Adipocyte (in vitro differentiated cells): ENCODE data around the gene FARSA.

Source experiments
- DNase-seq: peaks from one replicate; pipeline ENCODE4 v3.0.0-alpha.2; 2015; ENCODE audit warnings: low read depth
- H3K27me3 ChIP-seq: replicated peaks from 2 replicates; pipeline ENCODE4 v1.7.0; 2013; ENCODE audit warnings: mild to moderate bottlenecking, low read length, moderate library complexity; ENCODE audit not compliant: control insufficient read depth, insufficient read depth
- H3K36me3 ChIP-seq: 2 replicates; pipeline ENCODE4 v1.7.0; 2013; ENCODE audit warnings: low read length, mild to moderate bottlenecking, moderate library complexity; ENCODE audit not compliant: control insufficient read depth, insufficient read depth, severe bottlenecking
- H3K4me1 ChIP-seq: 2 replicates; pipeline ENCODE4 v1.7.0; 2013; ENCODE audit warnings: mild to moderate bottlenecking, low read length, moderate library complexity; ENCODE audit not compliant: control insufficient read depth, insufficient read depth
- H3K4me3 ChIP-seq: 2 replicates; pipeline ENCODE4 v1.7.0; 2013; ENCODE audit warnings: mild to moderate bottlenecking, low read length, moderate library complexity
- H3K9ac ChIP-seq: 2 replicates; pipeline ENCODE4 v1.7.0; 2013; ENCODE audit warnings: mild to moderate bottlenecking, low read length, moderate library complexity
- H3K9me3 ChIP-seq: 2 replicates; pipeline ENCODE4 v1.7.0; 2013; ENCODE audit warnings: mild to moderate bottlenecking, low read length, moderate library complexity; ENCODE audit not compliant: control insufficient read depth

The FARSA gene

GRCh38 chr19:12944104-12944674, 10.7 kb upstream of the FARSA start:
- H3K4me1 ChIP-seq = peaks cover 43% of the 10 kb centered on the region
- no peak overlapping the region for H3K4me3 ChIP-seq
- no peaks in the 10 kb centered on the region for H3K27me3 ChIP-seq
- no peaks in the 10 kb centered on the region for H3K9me3 ChIP-seq
- H3K36me3 ChIP-seq = peaks cover 74% of the 10 kb centered on the region
- no peak for DNase-seq
- H3K9ac ChIP-seq = no peak overlapping the region

DNA sequence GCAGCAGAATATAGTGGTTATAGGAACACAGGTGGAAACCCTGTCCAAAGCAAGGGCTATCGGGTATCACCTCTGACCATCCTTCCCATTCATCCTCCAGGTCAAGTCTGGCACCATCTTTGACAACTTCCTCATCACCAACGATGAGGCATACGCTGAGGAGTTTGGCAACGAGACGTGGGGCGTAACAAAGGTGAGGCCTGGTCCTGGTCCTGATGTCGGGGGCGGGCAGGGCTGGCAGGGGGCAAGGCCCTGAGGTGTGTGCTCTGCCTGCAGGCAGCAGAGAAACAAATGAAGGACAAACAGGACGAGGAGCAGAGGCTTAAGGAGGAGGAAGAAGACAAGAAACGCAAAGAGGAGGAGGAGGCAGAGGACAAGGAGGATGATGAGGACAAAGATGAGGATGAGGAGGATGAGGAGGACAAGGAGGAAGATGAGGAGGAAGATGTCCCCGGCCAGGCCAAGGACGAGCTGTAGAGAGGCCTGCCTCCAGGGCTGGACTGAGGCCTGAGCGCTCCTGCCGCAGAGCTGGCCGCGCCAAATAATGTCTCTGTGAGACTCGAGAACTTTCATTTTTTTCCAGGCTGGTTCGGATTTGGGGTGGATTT, 10.0 kb upstream of the FARSA start:
- H3K9me3 ChIP-seq = no peaks in the 10 kb centered on the region
- no peaks in the 10 kb centered on the region for H3K27me3 ChIP-seq
- peaks cover 70% of the 10 kb centered on the region for H3K36me3 ChIP-seq
- H3K4me1 ChIP-seq = peaks cover 43% of the 10 kb centered on the region
- DNase-seq = no peak
- no peak overlapping the region for H3K4me3 ChIP-seq
- no peak overlapping the region for H3K9ac ChIP-seq

DNA sequence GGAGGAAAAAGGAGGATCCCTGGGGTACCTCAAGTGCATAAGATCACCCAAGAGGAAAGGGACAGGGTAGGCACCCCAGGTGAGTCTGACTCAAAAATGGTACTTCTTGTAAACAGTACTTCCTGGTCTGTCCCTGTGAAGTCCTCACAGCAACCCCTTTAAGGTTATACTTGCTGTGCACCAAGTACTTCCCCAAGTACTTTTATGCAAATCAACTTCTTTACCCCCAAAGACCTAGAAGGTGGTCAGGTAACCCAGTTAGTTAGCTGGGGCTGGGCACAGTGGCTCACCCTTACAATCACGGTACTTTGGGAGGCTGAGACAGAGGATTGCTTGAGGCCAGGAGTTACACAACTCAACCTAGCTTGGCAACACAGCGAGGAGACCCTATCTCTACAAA, 7.4 kb upstream of the FARSA start:
- Histone ChIP-seq H3K4me1 (peaks cover 34% of the 10 kb centered on the region), H3K4me3 (peak overlapping the region; percentile 97), H3K9ac (peak overlapping the region; percentile 99), H3K36me3 (peaks cover 59% of the 10 kb centered on the region), H3K27me3 (no peaks in the 10 kb centered on the region), H3K9me3 (no peaks in the 10 kb centered on the region)
- DNase-seq = no peak

DNA sequence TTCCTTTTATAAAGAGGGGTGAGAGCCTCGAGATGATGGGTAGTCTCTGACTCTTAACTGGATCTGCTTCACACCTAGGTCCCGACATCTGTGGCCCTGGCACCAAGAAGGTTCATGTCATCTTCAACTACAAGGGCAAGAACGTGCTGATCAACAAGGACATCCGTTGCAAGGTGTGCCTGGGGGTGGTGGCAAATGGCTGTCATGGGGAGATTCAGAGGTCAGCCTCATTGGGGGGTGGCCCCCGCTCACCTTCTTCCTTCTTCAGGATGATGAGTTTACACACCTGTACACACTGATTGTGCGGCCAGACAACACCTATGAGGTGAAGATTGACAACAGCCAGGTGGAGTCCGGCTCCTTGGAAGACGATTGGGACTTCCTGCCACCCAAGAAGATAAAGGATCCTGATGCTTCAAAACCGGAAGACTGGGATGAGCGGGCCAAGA, 6.5 kb upstream of the FARSA start:
- Histone ChIP-seq H3K4me1 (peaks cover 34% of the 10 kb centered on the region), H3K4me3 (peak overlapping the region; percentile 97), H3K9ac (peak overlapping the region; percentile 99), H3K36me3 (peaks cover 59% of the 10 kb centered on the region), H3K27me3 (no peaks in the 10 kb centered on the region), H3K9me3 (no peaks in the 10 kb centered on the region)
- no peak for DNase-seq

GRCh38 chr19:12938779-12939601, 5.5 kb upstream of the FARSA start:
- Histone ChIP-seq H3K4me1 (peaks cover 35% of the 10 kb centered on the region), H3K36me3 (peaks cover 49% of the 10 kb centered on the region), H3K27me3 (no peaks in the 10 kb centered on the region), H3K9ac (peak overlapping the region; percentile 99), H3K4me3 (peak overlapping the region; percentile 97), H3K9me3 (no peaks in the 10 kb centered on the region)
- peak; percentile 81 for DNase-seq

- H3K27me3 ChIP-seq = no peaks in the 10 kb centered on the region
- H3K9me3 ChIP-seq = no peaks in the 10 kb centered on the region
- peak; percentile 99 for DNase-seq
Observed at GRCh38 chr19:12937927-12938778, 4.6 kb upstream of the FARSA start, which contains the start of gene CALR. TSS of gene CALR (plus strand) at chr19:12938609. CDS start at chr19:12938680, 71 bp downstream.

DNA sequence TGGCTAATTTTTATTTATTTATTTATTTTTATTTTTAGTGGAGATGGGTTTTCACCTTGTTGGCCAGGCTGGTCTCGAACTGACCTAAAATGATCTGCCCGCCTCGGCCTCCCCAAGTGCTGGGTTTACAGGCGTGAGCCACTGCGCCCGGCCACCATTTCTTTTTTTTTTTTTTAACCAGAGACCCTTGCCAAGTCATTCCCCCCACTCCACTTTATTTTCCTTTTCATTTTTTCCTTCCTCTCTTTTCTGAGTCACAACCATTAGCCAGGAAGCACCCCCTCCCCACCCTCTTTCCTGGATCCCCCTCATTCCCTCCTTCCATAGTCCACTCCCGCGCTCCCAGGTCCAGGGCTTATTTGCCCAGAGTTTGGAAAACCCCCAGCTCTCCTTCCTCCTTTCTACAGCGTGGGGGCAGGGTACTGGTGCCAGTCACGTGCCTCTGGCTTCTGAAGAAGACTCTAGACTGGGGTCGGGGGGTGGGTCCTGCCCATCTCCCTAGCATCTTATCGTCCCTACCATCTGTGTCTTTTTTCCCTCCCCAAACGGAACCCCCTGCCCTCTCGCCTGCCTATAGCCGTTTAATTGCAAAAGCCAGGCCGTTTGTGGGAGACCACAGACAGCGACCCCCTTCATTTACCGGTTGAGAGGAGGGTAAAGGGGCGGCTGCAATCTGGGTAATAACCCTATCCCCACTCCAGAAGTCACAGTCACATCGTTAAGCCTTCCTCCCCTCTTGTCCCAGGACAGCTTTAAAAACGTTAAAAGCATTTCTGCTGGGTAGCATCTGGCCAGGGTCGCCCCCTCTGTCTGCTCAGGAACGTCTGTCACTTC, 3.8 kb upstream of the FARSA start:
- Histone ChIP-seq H3K9me3 (no peaks in the 10 kb centered on the region), H3K27me3 (no peaks in the 10 kb centered on the region), H3K4me1 (peaks cover 38% of the 10 kb centered on the region), H3K4me3 (peak overlapping the region; percentile 97), H3K9ac (peak overlapping the region; percentile 99), H3K36me3 (peaks cover 33% of the 10 kb centered on the region)
- DNase-seq = no peak

More at GRCh38 chr19:12937927-12938778, 4.6 kb upstream of the FARSA start, which contains the start of gene CALR:
- Histone ChIP-seq H3K4me1 (peaks cover 38% of the 10 kb centered on the region), H3K36me3 (peaks cover 41% of the 10 kb centered on the region), H3K9ac (peak within 1 kb of the TSS; percentile 99), H3K4me3 (peak within 1 kb of the TSS; percentile 97)

DNA sequence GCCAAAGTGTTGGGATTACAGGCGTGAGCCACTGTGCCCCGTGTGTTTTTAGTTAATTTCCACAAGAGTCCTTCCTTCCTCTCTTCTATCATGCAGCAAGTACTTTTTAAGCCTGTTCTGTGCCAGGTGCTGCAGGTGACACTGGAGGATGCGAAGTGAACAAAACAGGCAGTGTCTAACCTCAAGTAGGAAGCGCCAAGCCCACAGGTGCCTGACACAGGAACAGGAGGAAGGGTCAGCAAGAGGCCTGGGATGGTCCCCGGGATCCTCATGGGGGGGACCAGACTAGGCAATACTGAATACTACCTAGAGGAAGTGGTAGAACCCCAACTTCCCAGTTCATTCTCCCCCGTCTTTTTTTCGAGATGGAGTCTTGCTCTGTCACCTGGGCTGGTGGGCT, 3.1 kb upstream of the FARSA start:
- Histone ChIP-seq H3K4me3 (no peak overlapping the region), H3K9me3 (no peaks in the 10 kb centered on the region), H3K36me3 (peaks cover 26% of the 10 kb centered on the region), H3K9ac (no peak overlapping the region), H3K4me1 (peaks cover 39% of the 10 kb centered on the region), H3K27me3 (no peaks in the 10 kb centered on the region)
- DNase-seq = no peak

GRCh38 chr19:12935071-12935470, 1.6 kb upstream of the FARSA start:
- Histone ChIP-seq H3K4me3 (no peak overlapping the region), H3K4me1 (peaks cover 30% of the 10 kb centered on the region), H3K9ac (no peak overlapping the region), H3K27me3 (no peaks in the 10 kb centered on the region), H3K9me3 (no peaks in the 10 kb centered on the region), H3K36me3 (peaks cover 20% of the 10 kb centered on the region)
- DNase-seq = no peak
